Activated CD8-positive, alpha-beta T cell treated with anti-CD3 and anti-CD28 coated beads for 36 hours (primary cell): Measurements from ENCODE around the gene DGKI. TPM values are rescaled to one million over a fixed set of nuclear protein-coding genes. Genes with fewer than 3 reads are reported as not detected.

Source experiments
- ATAC-seq: fragments of 200-7000 bp; cut with Tn5 transposase; one replicate; pipeline ENCODE4 v1.10.0; 2021; ENCODE audit warnings: mild to moderate bottlenecking, moderate library complexity
- CTCF ChIA-PET: fragments of 350-600 bp; sonication (Branson Sonifier 250); formaldehyde crosslinking; loops from one replicate; lab custom pipeline; 2021; ENCODE audit warnings: antibody characterized with exemption; lab: Charles Lee
- POLR2A ChIA-PET: fragments of 350-600 bp; sonication (Branson Sonifier 250); formaldehyde crosslinking; loops from one replicate; lab custom pipeline; 2021; ENCODE audit warnings: antibody characterized with exemption; lab: Charles Lee
- DNase-seq: peaks from one replicate; pipeline ENCODE4 v3.0.0-alpha.2; 2020
- H3K27ac Mint-ChIP-seq: one replicate; pipeline ENCODE4 v1.8.0; 2021; ENCODE audit warnings: mild to moderate bottlenecking, mixed read lengths
- H3K27me3 Mint-ChIP-seq: one replicate; pipeline ENCODE4 v1.8.0; 2021; ENCODE audit warnings: mixed read lengths
- H3K36me3 Mint-ChIP-seq: one replicate; pipeline ENCODE4 v1.8.0; 2021; ENCODE audit warnings: low read depth, mixed read lengths
- H3K4me1 Mint-ChIP-seq: one replicate; pipeline ENCODE4 v1.8.0; 2021; ENCODE audit warnings: low read depth, mixed read lengths
- H3K4me3 Mint-ChIP-seq: one replicate; pipeline ENCODE4 v1.8.0; 2021; ENCODE audit warnings: mild to moderate bottlenecking, moderate library complexity, mixed read lengths
- H3K9me3 Mint-ChIP-seq: one replicate; pipeline ENCODE4 v1.8.0; 2021; ENCODE audit warnings: mixed read lengths
- CTCF ChIP-seq: fragments of 200-600 bp; IDR thresholded peaks from one replicate; pipeline ENCODE4 v1.8.0; 2022; ENCODE audit warnings: antibody characterized with exemption, mild to moderate bottlenecking
- intact Hi-C: fragments of 100-400 bp; cut with micrococcal nuclease; formaldehyde crosslinking; loops from one replicate; pipeline ENCODE4 v1.10.0; 2022
- total RNA-seq, 2 experiments: library from RNA; stranded (reverse); gene quantifications; one replicate each; pipeline ENCODE4 v1.2.3, GENCODE V29; 2021

Gene DGKI
- total RNA-seq, 2 experiments from 2014 or later: 0.38 to 0.65 TPM

GRCh38 chr7:137704723-137705122 lies 142.1 kb downstream of the DGKI start:
- DNase-seq (no peak), ATAC-seq (no peak)
- H3K9me3 Mint-ChIP-seq: peaks cover 12% of the 10 kb centered on the region
- ChIA-PET POLR2A (no interaction called here), CTCF (no interaction called here)
- peaks cover 6% of the 10 kb centered on the region for H3K27me3 Mint-ChIP-seq
- TF ChIP-seq CTCF: no peak
- H3K4me3 Mint-ChIP-seq: no peak overlapping the region
- no peaks in the 10 kb centered on the region for H3K4me1 Mint-ChIP-seq
- no peak overlapping the region for H3K27ac Mint-ChIP-seq
- intact Hi-C loops: no loop called here
- no peaks in the 10 kb centered on the region for H3K36me3 Mint-ChIP-seq

- POLR2A ChIA-PET: no interaction called here
Observed at GRCh38 chr7:137703291-137704010, 143.3 kb downstream of the DGKI start.

GRCh38 chr7:137696988-137697387 lies 149.8 kb downstream of the DGKI start:
- DNase-seq (no peak), ATAC-seq (no peak)
- Mint-ChIP-seq H3K27ac (no peak overlapping the region), H3K36me3 (no peaks in the 10 kb centered on the region), H3K27me3 (peaks cover 13% of the 10 kb centered on the region), H3K4me1 (no peaks in the 10 kb centered on the region), H3K9me3 (no peaks in the 10 kb centered on the region), H3K4me3 (no peak overlapping the region)
- ChIA-PET CTCF (no interaction called here), POLR2A (no interaction called here)
- no peak for TF ChIP-seq CTCF
- intact Hi-C loops: no loop called here

More at GRCh38 chr7:137703291-137704010, 143.3 kb downstream of the DGKI start:
- Mint-ChIP-seq H3K4me3 (no peak overlapping the region), H3K9me3 (peaks cover 12% of the 10 kb centered on the region), H3K4me1 (no peaks in the 10 kb centered on the region), H3K27ac (no peak overlapping the region), H3K36me3 (no peaks in the 10 kb centered on the region), H3K27me3 (peaks cover 1% of the 10 kb centered on the region)
- intact Hi-C loops: no loop called here
- no peak for ATAC-seq
- CTCF ChIA-PET: no interaction called here
- DNase-seq: no peak
- no peak for TF ChIP-seq CTCF

- CTCF ChIA-PET: no interaction called here
- TF ChIP-seq CTCF: no peak
- Mint-ChIP-seq H3K36me3 (no peaks in the 10 kb centered on the region), H3K9me3 (no peaks in the 10 kb centered on the region), H3K27ac (no peak overlapping the region), H3K4me1 (no peaks in the 10 kb centered on the region), H3K4me3 (no peak overlapping the region), H3K27me3 (peaks cover 13% of the 10 kb centered on the region)
- intact Hi-C loops: no loop called here
- POLR2A ChIA-PET: no interaction called here
- no peak for ATAC-seq
- DNase-seq: no peak
Observed at GRCh38 chr7:137696376-137696775, 150.4 kb downstream of the DGKI start.

GRCh38 chr7:137695942-137696341 lies 150.8 kb downstream of the DGKI start:
- DNase-seq (no peak), ATAC-seq (no peak)
- ChIA-PET CTCF (interaction anchor here (1.1 kb wide), 1 partner anchor 10 kb away, joined by 3 read pairs; no protein-coding TSS in a partner anchor), POLR2A (no interaction called here)
- Mint-ChIP-seq H3K27ac (no peak overlapping the region), H3K4me3 (no peak overlapping the region), H3K27me3 (peaks cover 13% of the 10 kb centered on the region), H3K36me3 (no peaks in the 10 kb centered on the region), H3K9me3 (no peaks in the 10 kb centered on the region), H3K4me1 (no peaks in the 10 kb centered on the region)
- TF ChIP-seq CTCF: no peak
- intact Hi-C loops: no loop called here
